Measurements from ENCODE around the gene AGAP1.

- TF ChIP-seq POLR2A (IDR thresholded peaks at IDR 0.05) (no peak), CTCF (IDR thresholded peaks at IDR 0.05 in 8 of 11, conservative IDR thresholded peaks at IDR 0.05 in 3 of 11) (no peak), POLR2AphosphoS5 (IDR thresholded peaks at IDR 0.05) (no peak)
These were observed 463.4 kb downstream of the AGAP1 start for GRCh38 chr2:235957251-235957650.

All from spleen (tissue), 7 donors.